HepG2 (cell line): ENCODE data around the gene UBE2O. TPM values are rescaled to one million over a fixed set of nuclear protein-coding genes. Genes with fewer than 3 reads are reported as not detected.

Experiments used
- BRCA1 ChIP-seq: sonication (generic); formaldehyde crosslinking; IDR thresholded peaks from 2 replicates; pipeline ENCODE4 v1.4.0; 2020; ENCODE audit warnings: missing genetic modification reagents
- CEBPZ ChIP-seq: IDR thresholded peaks from 2 replicates; pipeline ENCODE4 v1.6.1; 2012; ENCODE audit warnings: low read length, improper control_type of control experiment
- E2F5 ChIP-seq: sonication (generic); formaldehyde crosslinking; conservative IDR thresholded peaks from 2 replicates; pipeline ENCODE4 v1.4.0; 2020; ENCODE audit warnings: missing genetic modification reagents
- KAT8 ChIP-seq: IDR thresholded peaks from 2 replicates; pipeline ENCODE4 v1.6.1; 2016; ENCODE audit warnings: missing genetic modification reagents, missing compliant biosample characterization
- MBD4 ChIP-seq: IDR thresholded peaks from 2 replicates; pipeline ENCODE4 v1.6.1; 2012; ENCODE audit warnings: low read length, inconsistent platforms, borderline replicate concordance
- MEIS1 ChIP-seq: sonication (generic); formaldehyde crosslinking; IDR thresholded peaks from 2 replicates; pipeline ENCODE4 v1.9.0; 2021; ENCODE audit warnings: mild to moderate bottlenecking, missing genetic modification reagents, moderate library complexity, borderline replicate concordance
- MTF2 ChIP-seq: sonication (generic); formaldehyde crosslinking; IDR thresholded peaks from 2 replicates; pipeline ENCODE4 v1.5.0; 2020; ENCODE audit warnings: missing genetic modification reagents, borderline replicate concordance
- NCOR1 ChIP-seq: fragments of 200-600 bp; sonication (generic); IDR thresholded peaks from 2 replicates; pipeline ENCODE4 v1.7.0; 2017; ENCODE audit warnings: antibody characterized with exemption, low read length, borderline replicate concordance
- NFE2L1 ChIP-seq: sonication (generic); formaldehyde crosslinking; IDR thresholded peaks from 2 replicates; pipeline ENCODE4 v1.4.0; 2020; ENCODE audit warnings: missing genetic modification reagents, mild to moderate bottlenecking, borderline replicate concordance
- NRL ChIP-seq: sonication (generic); formaldehyde crosslinking; IDR thresholded peaks from 2 replicates; pipeline ENCODE4 v1.5.0; 2020; ENCODE audit warnings: missing genetic modification reagents, mild to moderate bottlenecking, moderate library complexity, borderline replicate concordance
- RELA ChIP-seq: sonication (generic); formaldehyde crosslinking; IDR thresholded peaks from 2 replicates; pipeline ENCODE4 v1.4.0; 2020; ENCODE audit warnings: missing genetic modification reagents
- REST ChIP-seq, 2 experiments: IDR thresholded peaks; 2 replicates each; pipeline ENCODE4 v1.6.1; 2011 to 2012; ENCODE audit warnings: low read length in 2 of 2, borderline replicate concordance in 1 of 2, low read depth in 1 of 2, mild to moderate bottlenecking in 1 of 2, moderate library complexity in 1 of 2
- TCF7L2 ChIP-seq: IDR thresholded peaks from 2 replicates; pipeline ENCODE4 v1.6.1; 2011; ENCODE audit warnings: mild to moderate bottlenecking, low read depth, low read length, moderate library complexity
- ZBTB21 ChIP-seq: sonication (generic); formaldehyde crosslinking; IDR thresholded peaks from 2 replicates; pipeline ENCODE4 v1.4.0; 2020; ENCODE audit warnings: missing genetic modification reagents
- ZC3H13 ChIP-seq: sonication (generic); formaldehyde crosslinking; IDR thresholded peaks from 2 replicates; pipeline ENCODE4 v1.8.1; 2023; ENCODE audit warnings: mild to moderate bottlenecking, missing genetic modification reagents, moderate library complexity
- ZNF260 ChIP-seq: sonication (generic); formaldehyde crosslinking; IDR thresholded peaks from 2 replicates; pipeline ENCODE4 v1.4.0; 2020; ENCODE audit warnings: missing genetic modification reagents, low read depth, mild to moderate bottlenecking, borderline replicate concordance
- ZNF33B ChIP-seq: sonication (generic); formaldehyde crosslinking; IDR thresholded peaks from 2 replicates; pipeline ENCODE4 v1.5.1; 2020; ENCODE audit warnings: mild to moderate bottlenecking, missing genetic modification reagents
- ZNF512 ChIP-seq: sonication (generic); formaldehyde crosslinking; IDR thresholded peaks from 2 replicates; pipeline ENCODE4 v1.4.0; 2020; ENCODE audit warnings: mild to moderate bottlenecking, missing genetic modification reagents
- ZNF546 ChIP-seq: sonication (generic); formaldehyde crosslinking; conservative IDR thresholded peaks from 2 replicates; pipeline ENCODE4 v1.8.1; 2023; ENCODE audit warnings: mild to moderate bottlenecking, missing genetic modification reagents
- ZNF776 ChIP-seq: sonication (generic); formaldehyde crosslinking; IDR thresholded peaks from 2 replicates; pipeline ENCODE4 v1.4.0; 2020; ENCODE audit warnings: mild to moderate bottlenecking, missing genetic modification reagents
- polyA plus RNA-seq, 8 experiments: library from polyadenylated mRNA; depleted of rRNA in 3 of 8; stranded (reverse) in 7 of 8; unstranded in 1 of 8; fragments of >200 nt; fragmentation: Illumina TruSeq in 4 of 8; extraction: Trizol in 4 of 8; gene quantifications; 2 replicates each; pipeline versions ENCODE4 v1.2.1 to v1.2.3, GENCODE V29; 2011 to 2016; ENCODE audit warnings: low read depth in 4 of 8, missing spikeins in 1 of 8, mixed read lengths in 1 of 8; ENCODE audit not compliant: insufficient read depth in 1 of 8
- total RNA-seq, 5 experiments: library from RNA; depleted of rRNA; stranded (reverse); fragments of >200 nt; fragmentation: Illumina TruSeq; extraction: Trizol; gene quantifications; 2 replicates each; pipeline ENCODE4 v1.2.3, GENCODE V29; 2016; ENCODE audit warnings: low read depth in 1 of 5

UBE2O gene
- total and polyA plus RNA-seq, 2 of the 13 experiments (the other 11 are each of a cell fraction or from before 2014, with no cell fraction given) = 21.5 to 23.5 TPM

- TF ChIP-seq ZC3H13 (peak; percentile 97), ZNF512 (CRISPR knock-in tag) (no peak), MTF2 (no peak), TCF7L2 (no peak), CEBPZ (no peak), RELA (CRISPR knock-in tag) (0 out of 2 replicates have a peak, but pooled peaks have one; percentile 13), BRCA1 (CRISPR knock-in tag) (no peak), NFE2L1 (no peak), ZNF776 (CRISPR knock-in tag) (no peak; the same call in 1 of the 2 replicates), NCOR1 (no peak), KAT8 (no peak), MEIS1 (no peak; the same call in 1 of the 2 replicates), MBD4 (no peak), ZNF546 (CRISPR knock-in tag) (0 out of 2 replicates have a peak, but pooled peaks have one; percentile 46), NRL (CRISPR knock-in tag) (no peak), ZNF260 (CRISPR knock-in tag) (no peak), ZBTB21 (CRISPR knock-in tag) (no peak), ZNF33B (peak; percentile 29; the same call in 1 of the 2 replicates), REST (IDR thresholded peaks at IDR 0.05; ENCODE audit: borderline replicate concordance in 1 of 2, low read depth in 1 of 2, low read length in 2 of 2) (no peak), E2F5 (CRISPR knock-in tag) (peak; percentile 16; the same call in 1 of the 2 replicates)
These were observed 68.5 kb downstream of the UBE2O start, which contains the start of gene SPHK1 (continued) for GRCh38 chr17:76384222-76384986.
